IMR-90 (cell line): ENCODE results near the gene GAGE12H.
"Not testable (repeated sequence)": the region's sequence is repeated elsewhere in the genome, so short reads cannot be mapped to it uniquely, and the experiment has no call there.

ENCODE experiments used
- BHLHE40 ChIP-seq: fragments of 150-350 bp; IDR thresholded peaks from 2 replicates; pipeline ENCODE4 v1.6.1; 2016; ENCODE audit warnings: mild to moderate bottlenecking, low read depth, low read length
- CTCF ChIP-seq: conservative IDR thresholded peaks from 2 replicates; pipeline ENCODE4 v1.5.1; 2012; ENCODE audit warnings: mild to moderate bottlenecking, low read depth, low read length, improper control_type of control experiment
- POLR2A ChIP-seq: IDR thresholded peaks from 2 replicates; pipeline ENCODE4 v1.6.1; 2012; ENCODE audit warnings: mild to moderate bottlenecking, low read depth, low read length
- RAD21 ChIP-seq: IDR thresholded peaks from 2 replicates; pipeline ENCODE4 v1.6.1; 2012; ENCODE audit warnings: low read length, improper control_type of control experiment

- TF ChIP-seq RAD21, BHLHE40, POLR2A, CTCF: not testable (repeated sequence)
Measured at GRCh38 chrX:49589196-49589595, 9.4 kb downstream of the GAGE12H start, which contains the start of gene GAGE2A.
